ENCODE results near the gene F2RL3.

Gene F2RL3

DNA sequence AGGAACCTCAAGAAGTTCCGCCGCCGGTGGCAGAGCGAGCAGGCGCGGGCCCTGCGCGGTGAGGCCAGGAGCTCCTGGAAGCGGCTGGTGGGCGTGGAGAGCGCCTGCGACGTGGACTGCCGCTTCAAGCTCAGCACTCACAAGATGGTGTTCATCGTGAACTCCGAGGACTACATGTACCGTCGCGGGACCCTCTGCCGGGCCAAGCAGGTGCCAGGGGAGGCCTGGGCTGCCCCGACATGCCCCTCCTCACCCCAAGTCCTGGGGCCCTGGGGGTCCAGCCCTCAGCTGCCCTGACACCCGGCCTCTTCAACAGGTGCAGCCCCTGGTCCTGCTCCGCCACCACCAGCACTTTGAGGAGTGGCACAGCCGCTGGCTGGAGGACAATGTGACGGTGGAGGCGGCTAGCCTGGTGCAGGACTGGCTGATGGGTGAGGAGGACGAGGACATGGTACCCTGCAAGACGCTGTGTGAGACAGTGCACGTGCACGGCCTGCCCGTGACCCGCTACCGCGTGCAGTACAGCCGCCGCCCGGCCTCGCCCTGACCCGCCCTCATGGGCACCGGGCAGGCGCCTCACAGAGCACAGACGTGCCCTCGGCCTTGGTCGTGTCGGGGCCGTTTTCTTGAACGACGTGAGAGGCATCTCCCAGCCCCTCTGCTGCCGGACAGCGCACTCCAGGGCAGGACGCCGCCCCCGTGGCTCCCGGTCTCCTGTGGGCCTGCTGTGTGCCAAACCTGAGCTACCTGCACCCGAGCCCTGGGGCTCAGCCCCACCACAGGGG lies 10.4 kb upstream of the F2RL3 start:
- in situ Hi-C loops (cut with HindIII; ENCODE audit: low pct_unique_long_range_greater_than_20kb, low sequenced_read_pairs): no loop called here
- TF ChIP-seq JUND (IDR thresholded peaks at IDR 0.05; ENCODE audit: low read depth): no peak
- no peak for DNase-seq (ENCODE audit: low read depth in 1 of 2, low spot score in 1 of 2)

DNA sequence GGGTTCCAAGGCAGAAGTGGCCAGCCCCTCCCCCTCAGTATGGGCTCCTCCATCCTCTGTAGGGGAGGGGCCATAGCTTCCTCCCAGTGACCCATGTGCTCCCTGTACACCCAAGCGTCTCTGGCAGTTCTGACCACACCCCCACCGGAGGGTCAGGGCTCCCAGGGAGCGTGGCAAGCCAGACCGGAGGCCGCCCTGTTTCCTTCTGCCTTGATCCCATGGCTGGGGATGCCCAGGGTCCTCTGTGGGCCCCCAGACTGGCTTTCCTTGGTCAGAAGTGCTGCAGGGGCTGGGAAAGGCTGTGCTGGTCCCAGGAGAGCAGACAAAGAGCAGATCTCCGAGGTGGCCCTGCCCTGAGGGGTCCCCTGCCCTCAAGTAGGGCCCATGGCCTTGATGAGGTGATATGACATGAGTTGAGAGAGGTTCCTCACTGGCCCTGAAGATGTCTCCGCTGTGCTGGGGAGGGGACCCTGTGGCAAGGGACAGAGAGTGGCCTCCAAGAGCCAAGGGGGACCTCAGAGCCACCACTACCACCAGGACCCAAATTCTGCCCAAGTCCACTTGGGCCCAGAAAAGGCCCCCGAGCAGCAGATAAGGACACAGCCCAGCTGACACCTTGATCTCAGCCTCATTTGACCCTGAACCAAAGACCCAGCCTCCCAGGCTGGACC lies 7.8 kb upstream of the F2RL3 start:
- no peak for TF ChIP-seq JUND (IDR thresholded peaks at IDR 0.05; ENCODE audit: low read depth)
- DNase-seq (ENCODE audit: low read depth in 1 of 2, low spot score in 1 of 2): no peak
- in situ Hi-C loops (cut with HindIII; ENCODE audit: low pct_unique_long_range_greater_than_20kb, low sequenced_read_pairs): no loop called here

DNA sequence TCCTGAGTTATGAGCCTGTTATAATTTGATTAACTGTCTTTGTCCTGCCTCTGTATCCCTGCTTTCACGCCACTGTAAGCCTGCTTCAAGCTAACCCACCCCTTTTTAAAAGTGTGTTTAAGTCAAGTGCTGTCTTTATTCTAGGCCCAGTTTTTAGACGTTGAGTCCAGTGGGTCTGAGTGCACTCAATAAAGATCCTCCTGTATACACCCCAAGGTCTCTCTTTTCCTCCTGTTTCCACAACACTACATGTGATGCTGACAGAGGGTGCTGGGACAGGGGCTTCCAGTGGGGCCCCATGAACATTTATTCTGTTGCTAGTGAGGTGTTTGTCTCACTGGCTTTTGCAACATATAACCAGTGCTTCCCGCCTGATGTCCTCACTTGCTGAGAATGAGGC lies 6.7 kb upstream of the F2RL3 start:
- TF ChIP-seq JUND (IDR thresholded peaks at IDR 0.05; ENCODE audit: low read depth): no peak
- in situ Hi-C loops (cut with HindIII; ENCODE audit: low pct_unique_long_range_greater_than_20kb, low sequenced_read_pairs): no loop called here
- DNase-seq (ENCODE audit: low read depth in 1 of 2, low spot score in 1 of 2): no peak

DNA sequence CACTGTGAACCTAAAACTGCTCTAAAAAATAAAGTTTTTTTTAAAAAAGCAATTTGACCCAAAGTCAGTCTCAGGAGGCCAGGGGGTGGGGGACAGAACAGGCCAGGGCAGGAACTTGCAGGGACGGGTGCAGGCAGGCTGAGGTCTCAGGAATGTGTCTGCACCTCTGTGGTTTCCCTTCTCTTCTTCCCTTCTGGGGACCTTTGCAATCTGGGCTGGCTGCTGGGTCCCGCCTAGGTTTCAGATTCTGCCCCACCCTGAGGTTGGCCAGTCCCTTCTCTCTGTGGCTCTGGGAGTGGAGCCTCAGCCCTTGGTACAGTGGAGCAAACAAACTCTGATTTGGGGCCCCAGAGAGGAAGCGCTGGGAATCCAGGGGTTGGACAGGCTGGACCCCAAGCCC lies 5.3 kb upstream of the F2RL3 start:
- in situ Hi-C loops (cut with HindIII; ENCODE audit: low pct_unique_long_range_greater_than_20kb, low sequenced_read_pairs): no loop called here
- DNase-seq (ENCODE audit: low read depth in 1 of 2, low spot score in 1 of 2): no peak
- no peak for TF ChIP-seq JUND (IDR thresholded peaks at IDR 0.05; ENCODE audit: low read depth)

DNA sequence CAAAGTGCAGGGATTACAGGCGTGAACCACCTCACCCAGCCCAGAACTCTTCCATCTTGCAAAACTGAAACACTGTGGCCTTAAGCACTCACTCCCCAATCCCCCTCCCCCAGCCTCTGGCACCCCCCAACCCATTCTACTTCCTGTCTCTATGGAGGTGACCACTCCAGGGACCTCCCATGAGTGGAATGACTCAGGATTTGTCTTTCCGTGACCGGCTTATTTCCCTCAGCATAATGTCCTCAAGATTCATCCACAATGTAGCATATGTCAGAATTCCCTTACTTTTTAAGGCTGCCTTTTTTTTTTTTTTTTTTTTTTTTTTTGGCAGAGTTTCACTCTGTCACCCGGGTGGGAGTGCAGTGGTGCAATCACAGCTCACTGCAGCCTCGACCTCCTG lies 3.6 kb upstream of the F2RL3 start:
- in situ Hi-C loops (cut with HindIII; ENCODE audit: low pct_unique_long_range_greater_than_20kb, low sequenced_read_pairs): no loop called here
- DNase-seq (ENCODE audit: low read depth in 1 of 2, low spot score in 1 of 2): no peak
- TF ChIP-seq JUND (IDR thresholded peaks at IDR 0.05; ENCODE audit: low read depth): no peak

DNA sequence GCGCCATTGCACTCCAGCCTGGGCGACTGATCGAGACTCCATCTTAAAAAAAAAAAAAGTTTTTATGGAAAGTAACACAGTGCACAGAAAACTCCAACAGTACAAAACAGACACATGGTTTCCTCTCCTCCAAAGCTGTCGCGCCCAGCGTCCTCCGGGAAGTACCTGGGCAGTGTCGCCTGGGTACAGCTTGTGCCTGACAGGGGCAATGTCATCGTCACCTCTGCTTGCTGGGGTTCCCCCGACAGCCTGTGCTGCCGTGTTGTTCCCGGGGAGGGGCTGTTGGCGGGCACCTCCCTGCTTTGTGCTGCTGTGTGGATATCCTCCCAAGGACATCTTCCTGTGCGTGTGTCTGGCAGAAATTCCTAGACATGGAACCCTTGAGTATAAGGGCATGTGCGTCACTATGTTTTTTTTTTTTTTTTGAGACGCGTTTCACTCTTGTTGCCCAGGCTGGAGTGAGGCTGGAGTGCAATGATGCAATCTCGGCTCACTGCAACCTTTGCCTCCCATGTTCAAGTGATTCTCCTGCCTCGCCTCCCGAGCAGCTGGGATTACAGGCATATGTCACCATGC lies 2.4 kb upstream of the F2RL3 start:
- DNase-seq (ENCODE audit: low read depth in 1 of 2, low spot score in 1 of 2): no peak
- TF ChIP-seq JUND (IDR thresholded peaks at IDR 0.05; ENCODE audit: low read depth): no peak
- in situ Hi-C loops (cut with HindIII; ENCODE audit: low pct_unique_long_range_greater_than_20kb, low sequenced_read_pairs): no loop called here

DNA sequence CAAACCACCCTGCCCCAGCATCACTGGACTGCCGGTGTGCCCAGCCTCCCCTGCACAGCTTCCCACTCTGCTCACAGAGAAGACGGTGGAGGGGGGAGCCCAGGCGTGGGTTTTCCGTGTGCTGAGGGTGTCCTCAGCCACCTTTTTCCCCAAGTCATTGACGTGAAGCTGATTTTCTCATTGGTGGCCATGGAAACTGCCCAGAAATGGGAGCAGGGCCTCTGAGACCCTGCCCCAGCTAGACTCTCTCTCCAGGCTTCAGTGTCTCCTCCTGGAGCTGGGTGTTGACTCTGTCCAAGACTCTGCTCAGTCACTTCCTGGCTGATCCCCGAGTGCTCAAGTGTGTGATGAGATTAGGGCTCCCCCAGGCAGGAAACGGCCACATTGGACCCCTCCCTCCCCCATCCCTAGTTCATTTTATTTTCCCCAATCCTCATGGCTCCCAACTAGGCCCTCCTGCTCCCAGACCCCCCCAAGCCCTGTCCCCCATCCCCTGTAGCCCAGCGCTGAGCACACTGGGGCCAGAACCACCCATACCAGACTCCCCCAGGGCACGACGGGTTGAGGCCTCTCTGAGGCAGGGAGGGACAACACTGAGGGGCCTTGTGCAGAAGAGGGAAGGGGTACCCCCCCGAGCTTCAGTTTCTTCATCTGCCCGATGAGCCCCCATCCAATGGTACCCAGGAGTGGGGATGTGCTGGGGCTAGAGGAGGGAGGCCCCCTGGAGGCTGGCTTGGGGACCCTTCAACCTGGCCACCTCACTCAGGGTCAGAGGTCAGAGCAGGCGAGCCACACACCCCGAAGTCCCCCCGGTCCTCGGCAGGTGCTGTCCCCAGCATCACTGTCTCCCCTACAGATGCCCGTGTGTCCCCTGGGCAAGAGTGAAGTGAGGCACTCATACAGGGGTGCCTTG lies 1.2 kb upstream of the F2RL3 start:
- no peak for TF ChIP-seq JUND (IDR thresholded peaks at IDR 0.05; ENCODE audit: low read depth)
- in situ Hi-C loops (cut with HindIII; ENCODE audit: low pct_unique_long_range_greater_than_20kb, low sequenced_read_pairs): no loop called here
- DNase-seq (ENCODE audit: low read depth in 1 of 2, low spot score in 1 of 2): no peak

DNA sequence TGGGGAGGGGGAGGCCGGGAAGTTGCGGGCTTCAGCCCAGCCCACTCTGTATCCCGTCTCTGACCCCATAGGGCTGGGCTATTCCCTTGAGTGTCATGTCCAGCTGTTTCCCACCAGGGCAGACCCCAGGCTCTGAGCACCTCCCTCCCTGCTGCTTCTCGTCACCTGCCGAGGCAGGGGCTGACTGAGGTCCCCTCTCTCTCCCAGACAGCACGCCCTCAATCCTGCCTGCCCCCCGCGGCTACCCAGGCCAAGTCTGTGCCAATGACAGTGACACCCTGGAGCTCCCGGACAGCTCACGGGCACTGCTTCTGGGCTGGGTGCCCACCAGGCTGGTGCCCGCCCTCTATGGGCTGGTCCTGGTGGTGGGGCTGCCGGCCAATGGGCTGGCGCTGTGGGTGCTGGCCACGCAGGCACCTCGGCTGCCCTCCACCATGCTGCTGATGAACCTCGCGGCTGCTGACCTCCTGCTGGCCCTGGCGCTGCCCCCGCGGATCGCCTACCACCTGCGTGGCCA lies 625 bp downstream of the F2RL3 start:
- no peak for TF ChIP-seq JUND (IDR thresholded peaks at IDR 0.05; ENCODE audit: low read depth)
- DNase-seq (ENCODE audit: low read depth in 1 of 2, low spot score in 1 of 2): no peak
- in situ Hi-C loops (cut with HindIII; ENCODE audit: low pct_unique_long_range_greater_than_20kb, low sequenced_read_pairs): no loop called here

DNA sequence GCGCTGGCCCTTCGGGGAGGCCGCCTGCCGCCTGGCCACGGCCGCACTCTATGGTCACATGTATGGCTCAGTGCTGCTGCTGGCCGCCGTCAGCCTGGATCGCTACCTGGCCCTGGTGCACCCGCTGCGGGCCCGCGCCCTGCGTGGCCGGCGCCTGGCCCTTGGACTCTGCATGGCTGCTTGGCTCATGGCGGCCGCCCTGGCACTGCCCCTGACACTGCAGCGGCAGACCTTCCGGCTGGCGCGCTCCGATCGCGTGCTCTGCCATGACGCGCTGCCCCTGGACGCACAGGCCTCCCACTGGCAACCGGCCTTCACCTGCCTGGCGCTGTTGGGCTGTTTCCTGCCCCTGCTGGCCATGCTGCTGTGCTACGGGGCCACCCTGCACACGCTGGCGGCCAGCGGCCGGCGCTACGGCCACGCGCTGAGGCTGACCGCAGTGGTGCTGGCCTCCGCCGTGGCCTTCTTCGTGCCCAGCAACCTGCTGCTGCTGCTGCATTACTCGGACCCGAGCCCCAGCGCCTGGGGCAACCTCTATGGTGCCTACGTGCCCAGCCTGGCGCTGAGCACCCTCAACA lies 1.2 kb downstream of the F2RL3 start:
- TF ChIP-seq JUND (IDR thresholded peaks at IDR 0.05; ENCODE audit: low read depth): no peak
- in situ Hi-C loops (cut with HindIII; ENCODE audit: low pct_unique_long_range_greater_than_20kb, low sequenced_read_pairs): no loop called here

DNA sequence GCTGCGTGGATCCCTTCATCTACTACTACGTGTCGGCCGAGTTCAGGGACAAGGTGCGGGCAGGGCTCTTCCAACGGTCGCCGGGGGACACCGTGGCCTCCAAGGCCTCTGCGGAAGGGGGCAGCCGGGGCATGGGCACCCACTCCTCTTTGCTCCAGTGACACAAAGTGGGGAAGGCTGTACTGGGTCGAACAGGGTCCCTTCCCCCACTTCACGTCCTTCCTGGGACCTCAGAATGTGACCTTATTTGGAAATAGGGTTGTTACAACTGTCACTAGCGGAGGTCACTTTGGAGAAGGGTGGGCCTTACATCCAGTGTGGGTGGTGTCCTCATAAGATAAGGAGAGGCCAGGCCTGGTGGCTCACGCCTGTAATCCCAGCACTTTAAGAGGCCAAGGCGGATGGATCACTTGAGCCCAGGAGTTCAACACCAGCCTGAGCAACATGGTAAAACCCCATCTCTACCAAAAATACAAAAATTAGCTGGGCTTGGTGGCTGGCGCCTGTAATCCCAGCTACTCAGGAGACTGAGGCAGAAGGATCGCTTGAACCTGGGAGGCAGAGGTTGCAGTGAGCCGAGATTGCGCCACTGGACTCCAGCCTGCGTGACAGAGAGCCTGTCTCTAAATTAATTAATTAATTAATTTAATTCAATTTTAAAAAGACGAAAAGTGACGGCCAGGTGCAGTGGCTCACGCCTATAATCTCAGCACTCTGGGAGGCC lies 1.8 kb downstream of the F2RL3 start:
- no peak for DNase-seq (ENCODE audit: low read depth in 1 of 2, low spot score in 1 of 2)
- in situ Hi-C loops (cut with HindIII; ENCODE audit: low pct_unique_long_range_greater_than_20kb, low sequenced_read_pairs): no loop called here
- TF ChIP-seq JUND (IDR thresholded peaks at IDR 0.05; ENCODE audit: low read depth): no peak

More for the DNA sequence above, 1.2 kb downstream of the F2RL3 start:
- no peak for DNase-seq (ENCODE audit: low read depth in 1 of 2, low spot score in 1 of 2)

DNA sequence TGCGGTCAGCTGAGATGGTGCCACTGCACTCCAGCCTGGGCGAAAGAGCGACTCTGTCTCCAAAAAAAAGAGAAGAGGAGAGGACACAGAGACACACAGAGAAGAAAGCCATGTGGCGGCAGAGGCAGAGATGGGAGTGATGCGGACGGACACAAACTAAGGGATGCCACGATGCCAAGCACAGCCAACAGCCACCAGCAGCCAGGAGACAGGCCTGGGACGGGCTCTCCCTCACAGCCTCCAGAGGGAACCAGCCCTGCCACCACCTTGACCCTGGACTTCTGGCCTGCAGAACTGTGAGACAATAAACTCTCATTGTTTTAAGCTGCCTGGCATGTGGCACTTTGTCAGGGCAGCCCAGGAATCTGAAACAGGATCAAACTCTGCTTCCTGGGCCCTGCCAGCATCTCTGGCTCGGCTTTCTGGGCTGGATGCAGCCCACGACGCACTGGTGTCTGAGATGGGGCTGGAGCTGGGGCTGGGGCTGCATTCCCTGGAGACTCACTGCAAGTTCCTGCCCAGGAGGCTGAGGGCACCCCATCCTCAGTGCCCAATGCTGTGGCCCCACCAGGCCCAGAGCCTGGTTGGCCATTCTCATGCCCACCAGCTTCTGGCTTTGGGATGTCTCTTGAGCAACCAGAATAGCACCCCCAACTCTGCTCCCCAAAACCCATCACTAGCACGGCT lies 3.0 kb downstream of the F2RL3 start:
- in situ Hi-C loops (cut with HindIII; ENCODE audit: low pct_unique_long_range_greater_than_20kb, low sequenced_read_pairs): no loop called here
- no peak for TF ChIP-seq JUND (IDR thresholded peaks at IDR 0.05; ENCODE audit: low read depth)
- no peak for DNase-seq (ENCODE audit: low read depth in 1 of 2, low spot score in 1 of 2)

All from T47D (cell line).